GM23338 (cell line): ENCODE results near the gene TRIM63.

Experiments
- CREB1 ChIP-seq: fragments of 250-450 bp; sonication (Bioruptor Pico); IDR thresholded peaks from 2 replicates; pipeline ENCODE4 v1.5.0; 2020; ENCODE audit warnings: low read depth, mild to moderate bottlenecking, moderate library complexity
- CTCF ChIP-seq, 2 experiments: fragments of 200-600 bp in 1 of 2; sonication (generic) in 1 of 2; conservative IDR thresholded peaks; 2 replicates each; pipeline versions ENCODE4 v1.5.1 to v1.6.1; 2016 to 2017; ENCODE audit warnings: antibody characterized with exemption in 2 of 2, low read depth in 2 of 2, mild to moderate bottlenecking in 2 of 2, moderate library complexity in 1 of 2
- ETS1 ChIP-seq: IDR thresholded peaks from 2 replicates; pipeline ENCODE4 v1.6.1; 2016; ENCODE audit warnings: antibody characterized with exemption
- EZH2 ChIP-seq: fragments of 200-600 bp; sonication (generic); IDR thresholded peaks from one replicate; pipeline ENCODE4 v1.8.0; 2017; ENCODE audit warnings: antibody characterized with exemption, mild to moderate bottlenecking, low read depth; ENCODE audit not compliant: unreplicated experiment
- EZH2phosphoT487 ChIP-seq: fragments of 200-600 bp; sonication (generic); IDR thresholded peaks from one replicate; pipeline ENCODE4 v1.8.1; 2018; ENCODE audit warnings: antibody characterized with exemption; ENCODE audit not compliant: unreplicated experiment
- POLR2AphosphoS5 ChIP-seq: IDR thresholded peaks from 2 replicates; pipeline ENCODE4 v1.6.1; 2016; ENCODE audit warnings: antibody characterized with exemption, low read depth
- REST ChIP-seq: IDR thresholded peaks from one replicate; pipeline ENCODE4 v1.6.1; 2018; ENCODE audit warnings: antibody characterized with exemption; ENCODE audit not compliant: unreplicated experiment
- ZNF331 ChIP-seq: fragments of 250-450 bp; sonication (Bioruptor Pico); IDR thresholded peaks from 2 replicates; pipeline ENCODE4 v1.5.0; 2020; ENCODE audit warnings: low read depth, mild to moderate bottlenecking, moderate library complexity

GRCh38 chr1:26082020-26082350, 14.6 kb upstream of the TRIM63 start:
- TF ChIP-seq CTCF (conservative IDR thresholded peaks at IDR 0.05; ENCODE audit: low read depth in 2 of 2) (no peak), REST (no peak), ETS1 (no peak), EZH2 (no peak), POLR2AphosphoS5 (no peak), EZH2phosphoT487 (no peak), CREB1 (CRISPR knock-in tag) (no peak), ZNF331 (CRISPR knock-in tag) (no peak)
